ENCODE measurements around the gene FBXW10.
"Not testable (repeated sequence)": the region's sequence is repeated elsewhere in the genome, so short reads cannot be mapped to it uniquely, and the experiment has no call there.

DNA sequence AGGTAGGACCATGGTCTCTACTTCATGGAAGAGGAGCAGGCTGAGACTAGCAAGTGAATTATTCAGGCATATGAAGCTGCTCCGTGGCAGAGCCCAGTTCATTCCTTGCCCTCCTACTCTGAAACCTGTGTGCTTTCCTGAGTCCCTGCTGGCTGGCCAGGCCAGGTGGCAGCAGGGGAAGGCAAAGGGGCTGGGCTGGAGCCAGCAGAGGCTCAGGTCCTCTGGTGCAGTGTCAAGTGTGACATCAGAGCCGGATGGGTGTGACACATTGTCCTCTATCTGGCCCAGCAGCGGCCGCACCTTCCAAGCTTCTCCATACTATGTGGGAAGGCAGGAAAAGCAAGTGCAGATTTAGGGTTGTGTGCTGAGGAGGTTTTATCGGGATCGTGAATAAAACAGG, 2.6 kb upstream of the FBXW10 start:
- TF ChIP-seq TAF1 (IDR thresholded peaks at IDR 0.05; ENCODE audit: low read depth, low read length); RAD21 (IDR thresholded peaks at IDR 0.05 in 1 of 2, conservative IDR thresholded peaks at IDR 0.05 in 1 of 2; ENCODE audit: low read depth in 2 of 2, low read length in 2 of 2); HDAC2 (IDR thresholded peaks at IDR 0.05; ENCODE audit: borderline replicate concordance in 1 of 2, low read depth in 2 of 2, low read length in 2 of 2); POLR2A (IDR thresholded peaks at IDR 0.05; ENCODE audit: control extremely low read depth in 1 of 2, low read depth in 2 of 2, low read length in 2 of 2); KDM5A (IDR thresholded peaks at IDR 0.05; ENCODE audit: low read length): not testable (repeated sequence)
- TF ChIP-seq, protein P1, sequence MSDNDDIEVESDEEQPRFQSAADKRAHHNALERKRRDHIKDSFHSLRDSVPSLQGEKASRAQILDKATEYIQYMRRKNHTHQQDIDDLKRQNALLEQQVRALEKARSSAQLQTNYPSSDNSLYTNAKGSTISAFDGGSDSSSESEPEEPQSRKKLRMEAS (IDR thresholded peaks at IDR 0.05): not testable (repeated sequence)
- TF ChIP-seq, protein P2, sequence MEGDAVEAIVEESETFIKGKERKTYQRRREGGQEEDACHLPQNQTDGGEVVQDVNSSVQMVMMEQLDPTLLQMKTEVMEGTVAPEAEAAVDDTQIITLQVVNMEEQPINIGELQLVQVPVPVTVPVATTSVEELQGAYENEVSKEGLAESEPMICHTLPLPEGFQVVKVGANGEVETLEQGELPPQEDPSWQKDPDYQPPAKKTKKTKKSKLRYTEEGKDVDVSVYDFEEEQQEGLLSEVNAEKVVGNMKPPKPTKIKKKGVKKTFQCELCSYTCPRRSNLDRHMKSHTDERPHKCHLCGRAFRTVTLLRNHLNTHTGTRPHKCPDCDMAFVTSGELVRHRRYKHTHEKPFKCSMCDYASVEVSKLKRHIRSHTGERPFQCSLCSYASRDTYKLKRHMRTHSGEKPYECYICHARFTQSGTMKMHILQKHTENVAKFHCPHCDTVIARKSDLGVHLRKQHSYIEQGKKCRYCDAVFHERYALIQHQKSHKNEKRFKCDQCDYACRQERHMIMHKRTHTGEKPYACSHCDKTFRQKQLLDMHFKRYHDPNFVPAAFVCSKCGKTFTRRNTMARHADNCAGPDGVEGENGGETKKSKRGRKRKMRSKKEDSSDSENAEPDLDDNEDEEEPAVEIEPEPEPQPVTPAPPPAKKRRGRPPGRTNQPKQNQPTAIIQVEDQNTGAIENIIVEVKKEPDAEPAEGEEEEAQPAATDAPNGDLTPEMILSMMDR (IDR thresholded peaks at IDR 0.05; ENCODE audit: control extremely low read depth in 1 of 3, insufficient read depth in 1 of 3, low read depth in 1 of 3, low read length in 3 of 3): not testable (repeated sequence)
- TF ChIP-seq, protein P3, sequence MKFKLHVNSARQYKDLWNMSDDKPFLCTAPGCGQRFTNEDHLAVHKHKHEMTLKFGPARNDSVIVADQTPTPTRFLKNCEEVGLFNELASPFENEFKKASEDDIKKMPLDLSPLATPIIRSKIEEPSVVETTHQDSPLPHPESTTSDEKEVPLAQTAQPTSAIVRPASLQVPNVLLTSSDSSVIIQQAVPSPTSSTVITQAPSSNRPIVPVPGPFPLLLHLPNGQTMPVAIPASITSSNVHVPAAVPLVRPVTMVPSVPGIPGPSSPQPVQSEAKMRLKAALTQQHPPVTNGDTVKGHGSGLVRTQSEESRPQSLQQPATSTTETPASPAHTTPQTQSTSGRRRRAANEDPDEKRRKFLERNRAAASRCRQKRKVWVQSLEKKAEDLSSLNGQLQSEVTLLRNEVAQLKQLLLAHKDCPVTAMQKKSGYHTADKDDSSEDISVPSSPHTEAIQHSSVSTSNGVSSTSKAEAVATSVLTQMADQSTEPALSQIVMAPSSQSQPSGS (IDR thresholded peaks at IDR 0.05; ENCODE audit: low read length): not testable (repeated sequence)
